NB4 (cell line): ENCODE results near the gene POLR2H.

Experiments used
- CTCF ChIP-seq: IDR thresholded peaks from one replicate; pipeline ENCODE4 v1.5.1; 2012; ENCODE audit warnings: low read depth, low read length
- MAX ChIP-seq: IDR thresholded peaks from 2 replicates; pipeline ENCODE4 v1.6.1; 2011; ENCODE audit warnings: low read depth, low read length
- MYC ChIP-seq: IDR thresholded peaks from 2 replicates; pipeline ENCODE4 v1.6.1; 2011; ENCODE audit warnings: low read depth, low read length
- POLR2A ChIP-seq: IDR thresholded peaks from 2 replicates; pipeline ENCODE4 v1.6.1; 2011; ENCODE audit warnings: mild to moderate bottlenecking; ENCODE audit not compliant: insufficient read length; ENCODE audit errors: extremely low read depth

- no peak for TF ChIP-seq POLR2A
- TF ChIP-seq CTCF = no peak
- TF ChIP-seq MAX = no peak
- no peak for TF ChIP-seq MYC
Measured at GRCh38 chr3:184382326-184383032, 21.0 kb downstream of the POLR2H start.
